Measurements from ENCODE around the gene EPC1.
"Not testable (repeated sequence)": the region's sequence is repeated elsewhere in the genome, so short reads cannot be mapped to it uniquely, and the experiment has no call there.

The EPC1 gene

GRCh38 chr10:32271617-32272016 is 75.3 kb downstream of the EPC1 start:
- no peak for DNase-seq

GRCh38 chr10:32269343-32270100 is 77.4 kb downstream of the EPC1 start:
- no peak for DNase-seq

DNA sequence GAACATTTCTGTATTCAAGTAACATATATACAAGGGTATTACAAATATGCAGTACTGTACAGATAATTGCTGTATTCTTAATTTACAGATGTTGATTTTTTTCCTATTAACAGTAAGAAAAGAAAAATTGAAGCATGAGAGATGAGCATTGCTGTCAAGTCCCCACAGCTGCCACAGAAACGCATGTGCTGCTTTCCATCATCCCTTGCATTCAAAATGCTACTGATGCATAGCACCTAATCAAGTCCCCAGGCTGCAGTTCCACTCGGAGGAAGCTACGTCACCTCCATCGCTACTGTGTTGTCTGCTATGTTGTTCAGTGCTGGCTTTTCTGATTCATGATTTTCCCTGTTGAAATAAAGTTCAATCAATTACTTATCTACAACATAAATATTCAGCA is 78.2 kb downstream of the EPC1 start:
- no peak for DNase-seq

DNA sequence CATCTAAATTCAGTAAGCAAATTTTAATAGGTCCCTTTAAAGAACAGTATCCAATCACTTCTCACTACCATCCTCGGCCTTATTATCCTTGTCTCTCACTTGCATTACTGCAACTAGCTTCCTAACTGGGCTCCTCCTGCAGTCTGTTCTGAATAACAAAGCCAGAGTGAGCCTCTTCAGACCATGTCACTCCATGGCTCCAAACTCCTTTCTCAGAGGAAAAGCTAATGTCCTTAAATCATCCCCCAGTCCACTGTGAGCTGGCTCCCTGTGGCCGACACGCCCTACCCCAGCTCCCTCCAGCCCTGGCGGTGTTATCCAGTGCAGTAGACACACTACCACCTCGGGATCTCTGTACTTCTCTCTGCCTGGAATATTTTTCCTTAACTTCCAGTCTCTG is 80.0 kb downstream of the EPC1 start:
- no peak for DNase-seq

DNA sequence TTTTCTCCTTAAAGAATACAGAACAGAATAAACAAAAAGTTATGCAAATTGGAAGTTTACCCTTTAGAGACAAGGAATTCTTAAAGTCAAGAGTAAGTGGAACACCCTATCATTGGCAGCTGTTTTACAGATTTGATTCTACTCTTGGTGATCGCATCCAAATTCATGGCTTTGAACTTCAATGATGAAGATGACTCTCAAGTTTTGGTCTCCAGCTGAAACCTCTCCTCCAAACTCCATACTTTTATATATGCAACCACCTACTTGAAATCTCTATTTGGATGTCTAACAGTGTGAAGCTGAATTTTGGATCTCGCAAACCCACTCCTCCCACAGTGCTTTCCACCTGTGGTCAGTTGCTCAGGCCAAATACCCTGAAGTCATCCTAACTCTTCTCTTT is 80.4 kb downstream of the EPC1 start:
- no peak for DNase-seq

GRCh38 chr10:32265756-32266155 is 81.2 kb downstream of the EPC1 start:
- no peak for DNase-seq

GRCh38 chr10:32263300-32263699 is 83.7 kb downstream of the EPC1 start:
- DNase-seq, result no peak

- no peak for DNase-seq
These were observed 87.4 kb downstream of the EPC1 start for GRCh38 chr10:32259551-32259950.

GRCh38 chr10:32256613-32257437 is 90.1 kb downstream of the EPC1 start:
- DNase-seq, result no peak

GRCh38 chr10:32253821-32254220 is 93.1 kb downstream of the EPC1 start:
- DNase-seq, result no peak

DNA sequence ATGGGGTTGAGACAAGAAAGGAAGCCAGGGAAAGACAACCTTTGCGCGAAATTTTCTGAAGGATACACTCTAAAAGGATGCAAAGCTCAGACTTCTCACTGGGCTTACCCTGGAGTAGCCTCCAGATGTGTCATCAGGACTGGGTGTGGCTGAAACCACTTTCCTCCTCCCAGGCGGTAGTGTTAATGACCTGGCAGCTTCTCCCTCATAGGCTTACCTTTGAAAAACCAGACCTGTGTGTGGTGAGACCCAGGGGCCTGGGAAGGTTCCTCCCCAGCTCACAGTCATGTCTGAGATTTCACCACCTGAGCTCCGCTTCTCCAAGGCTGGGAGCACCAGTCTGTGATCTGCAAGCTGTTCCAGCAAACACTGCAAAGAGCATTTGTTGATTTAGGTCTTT is 93.7 kb downstream of the EPC1 start:
- DNase-seq, result no peak

DNA sequence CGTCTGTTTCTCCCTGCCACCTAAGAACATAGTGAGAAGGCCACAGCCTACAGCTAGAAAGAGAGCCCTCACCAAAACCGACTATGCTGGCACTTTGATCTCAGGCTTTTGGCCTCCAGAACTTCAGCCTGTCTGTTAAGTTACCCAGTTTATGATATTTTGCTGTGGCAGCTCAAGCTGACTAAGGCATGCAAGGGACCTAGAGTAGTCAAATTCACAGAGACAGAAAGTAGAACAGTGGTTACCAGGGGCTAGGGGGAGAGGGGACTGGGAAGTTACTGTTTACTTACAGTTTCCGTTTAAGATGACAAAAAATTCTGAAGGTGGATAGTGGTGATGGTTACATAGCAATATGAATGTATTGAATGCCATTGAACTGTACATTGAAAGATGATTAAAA is 96.5 kb downstream of the EPC1 start:
- DNase-seq, result not testable (repeated sequence)

- DNase-seq, result no peak
These were observed 100.3 kb downstream of the EPC1 start for GRCh38 chr10:32246685-32247084.

DNA sequence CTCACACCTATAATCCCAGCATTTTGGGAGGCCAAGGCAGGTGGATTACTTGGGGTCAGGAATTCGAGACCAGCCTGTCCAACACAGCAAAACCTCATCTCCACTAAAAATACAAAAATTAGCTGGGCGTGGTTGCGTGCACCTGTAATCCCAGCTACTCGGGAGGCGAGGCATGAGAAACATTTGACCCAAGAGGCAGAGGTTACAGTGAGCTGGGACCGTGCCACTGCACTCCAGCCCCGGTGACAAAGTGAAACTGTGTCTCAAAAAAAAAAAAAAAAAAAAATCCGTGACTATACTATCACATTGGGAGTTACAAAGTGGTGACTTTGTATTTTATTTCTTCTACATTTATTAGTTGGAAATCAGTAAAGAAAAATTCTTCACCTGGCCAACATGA is 101.2 kb downstream of the EPC1 start:
- no peak for DNase-seq

DNA sequence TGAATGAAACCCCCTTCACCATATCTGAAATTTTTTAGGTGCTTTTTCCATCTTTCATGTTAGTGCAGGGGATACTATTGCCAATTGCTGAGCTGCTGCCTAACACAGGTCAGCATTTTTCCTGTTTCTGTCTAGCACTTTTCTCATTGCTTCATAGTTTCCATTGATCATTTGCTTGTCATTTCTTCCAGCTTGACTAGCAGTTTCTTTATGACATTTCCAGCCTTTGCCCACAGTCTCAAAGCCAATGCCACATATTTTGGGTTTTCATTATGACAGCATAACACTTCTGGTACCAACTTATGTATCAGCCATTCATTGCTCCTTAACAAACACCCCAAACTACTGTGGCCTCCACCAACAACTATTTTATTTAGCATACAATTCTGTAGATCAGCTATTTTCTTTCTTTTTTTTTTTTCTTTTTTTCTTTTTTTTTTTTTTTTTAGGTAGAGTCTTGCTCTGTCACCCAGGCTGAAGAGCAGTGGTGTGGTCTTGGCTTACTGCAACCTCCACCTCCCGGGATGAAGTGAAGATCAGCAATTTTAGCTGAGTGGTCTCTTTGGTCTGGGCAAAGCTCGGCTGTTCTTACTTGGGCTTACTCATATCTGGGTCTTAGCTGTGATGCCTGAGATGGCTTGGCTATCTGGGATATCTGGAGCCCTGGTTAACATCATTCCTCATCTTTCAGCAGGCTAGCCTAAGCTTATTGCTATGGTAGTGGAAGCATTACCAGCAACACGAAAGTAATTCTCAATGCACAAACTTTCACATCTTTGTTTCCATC is 102.3 kb downstream of the EPC1 start:
- DNase-seq, result no peak

DNA sequence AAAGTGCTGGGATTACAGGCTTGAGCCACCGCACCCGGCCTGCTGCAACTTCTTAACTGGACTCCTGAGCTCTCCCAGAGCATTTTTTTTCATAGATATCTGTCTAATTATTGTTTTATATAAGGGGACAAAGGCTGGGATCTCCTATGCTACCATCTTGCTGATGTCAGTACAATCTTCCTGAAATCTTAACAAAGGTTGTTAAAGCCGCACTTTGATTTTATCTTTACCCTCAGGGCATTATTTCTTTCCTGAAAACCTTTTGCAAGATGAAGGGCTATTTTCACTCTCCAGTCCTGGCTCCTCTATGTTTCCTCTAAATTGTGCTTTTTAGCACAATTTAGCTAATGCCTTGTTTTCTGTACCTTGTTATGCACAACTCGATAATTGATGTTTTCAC is 102.9 kb downstream of the EPC1 start:
- no peak for DNase-seq

DNA sequence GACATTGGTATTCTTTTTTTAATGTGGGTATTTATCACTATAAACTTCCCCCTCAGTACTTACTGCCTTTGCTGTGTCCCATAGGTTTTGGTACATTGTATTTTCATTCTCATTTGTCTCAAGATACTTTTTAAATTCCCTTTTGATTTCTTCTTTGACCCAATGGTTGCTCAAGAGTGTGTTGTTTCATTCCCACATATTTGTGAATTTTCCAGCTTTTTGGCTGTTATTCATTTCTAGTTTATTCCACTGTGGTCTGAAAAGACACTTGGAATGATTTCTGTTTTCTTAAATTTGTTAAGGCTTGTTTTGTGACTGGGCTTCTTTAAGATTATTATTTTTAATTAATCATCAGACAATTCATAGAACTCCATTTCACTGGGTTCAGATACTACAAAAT is 105.0 kb downstream of the EPC1 start:
- DNase-seq, result no peak

DNA sequence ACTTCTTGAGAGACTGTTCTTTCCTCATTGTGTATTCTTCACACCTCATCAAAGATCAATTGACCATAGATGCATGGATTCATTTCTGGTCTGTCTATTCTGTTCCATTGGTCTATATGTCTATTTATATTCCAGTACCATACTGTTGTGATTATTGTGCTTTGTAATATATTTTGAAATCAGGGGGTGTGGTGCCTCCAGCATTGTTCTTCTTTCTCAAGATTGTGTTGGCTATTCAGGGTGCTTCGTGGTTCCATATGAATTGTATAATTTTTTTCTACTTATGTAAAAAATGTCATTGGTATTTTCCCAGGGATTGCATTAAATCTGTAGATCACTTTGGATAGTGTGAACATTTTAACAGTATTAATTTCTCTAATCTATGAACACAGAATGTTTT is 106.5 kb downstream of the EPC1 start:
- DNase-seq, result no peak

DNA sequence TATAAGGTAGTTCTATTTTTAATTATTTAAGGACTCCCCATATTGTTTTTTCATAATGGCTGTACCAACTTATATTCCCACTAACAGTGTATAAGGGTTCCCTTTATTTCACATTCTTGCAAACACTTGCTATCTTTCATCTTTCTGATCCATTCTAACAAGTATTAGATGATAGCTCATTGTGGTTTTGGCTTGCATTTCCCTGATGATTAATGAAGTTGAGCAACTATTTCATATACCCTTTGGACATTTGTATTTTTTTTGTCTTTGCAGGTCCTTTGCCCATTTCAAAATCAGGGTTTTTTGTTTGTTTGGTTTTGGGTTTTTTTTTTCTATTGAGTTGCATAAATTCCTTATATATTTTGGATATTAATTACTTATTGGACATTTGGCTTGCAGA is 107.2 kb downstream of the EPC1 start:
- no peak for DNase-seq

- no peak for DNase-seq
These were observed 109.2 kb downstream of the EPC1 start for GRCh38 chr10:32237644-32238345.

GRCh38 chr10:32234471-32234870 is 112.5 kb downstream of the EPC1 start:
- DNase-seq, result no peak

DNA sequence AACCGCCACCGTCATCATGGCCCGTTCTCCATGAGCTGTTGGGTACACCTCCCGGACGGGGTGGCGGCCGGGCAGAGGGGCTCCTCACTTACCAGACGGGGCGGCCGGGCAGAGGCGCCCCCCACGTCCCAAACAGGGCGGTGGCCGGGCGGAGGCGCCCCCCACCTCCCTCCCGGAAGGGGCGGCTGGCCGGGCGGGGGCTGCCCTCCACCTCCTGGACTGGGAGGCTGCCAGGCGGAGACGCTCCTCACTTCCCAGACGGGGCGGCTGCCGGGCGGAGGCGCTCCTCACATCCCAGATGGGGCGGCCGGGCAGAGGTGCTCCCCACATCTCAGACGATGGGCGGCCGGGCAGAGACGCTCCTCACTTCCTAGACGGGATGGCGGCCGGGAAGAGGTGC is 113.6 kb downstream of the EPC1 start:
- DNase-seq, result not testable (repeated sequence)

DNA sequence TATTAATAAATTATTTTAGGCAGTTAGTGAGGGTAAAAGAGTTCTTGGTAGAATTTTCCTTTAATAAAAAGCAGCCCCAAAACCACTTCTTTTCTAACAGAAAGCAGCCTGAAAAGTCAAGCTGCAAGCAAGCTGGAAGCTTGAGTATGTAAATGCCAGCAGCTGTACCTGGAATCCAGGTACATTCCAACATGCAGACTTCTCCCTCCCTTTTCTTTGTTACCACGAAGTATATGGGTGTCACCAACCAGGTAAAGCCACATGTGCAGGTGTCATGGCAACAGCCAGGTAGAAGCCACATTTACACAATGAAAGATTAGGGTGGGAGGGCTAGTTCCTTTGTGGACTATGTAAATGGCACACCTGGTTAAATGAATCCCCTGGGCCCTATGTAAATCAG is 114.6 kb downstream of the EPC1 start:
- no peak for DNase-seq
